Esophagus squamous epithelium (tissue), 4 donors: ENCODE measurements around the gene CDC73.

Experiments
- POLR2A ChIP-seq, 4 donors: fragments of 450-650 bp; IDR thresholded peaks; one replicate each; pipeline ENCODE4 v1.6.1; 2017; ENCODE audit warnings: antibody characterized with exemption in 4 of 4, mild to moderate bottlenecking in 4 of 4, moderate library complexity in 3 of 4
- TF ChIP-seq, protein P1 (sequence below), 6 experiments: fragments of 450-650 bp in 4 of 6; fragments of 200-600 bp in 2 of 6; sonication (generic) in 2 of 6; IDR thresholded peaks; one replicate each; pipeline ENCODE4 v1.5.1; 2016 to 2019; ENCODE audit warnings: antibody characterized with exemption in 6 of 6, mild to moderate bottlenecking in 4 of 6, moderate library complexity in 4 of 6

DNA sequence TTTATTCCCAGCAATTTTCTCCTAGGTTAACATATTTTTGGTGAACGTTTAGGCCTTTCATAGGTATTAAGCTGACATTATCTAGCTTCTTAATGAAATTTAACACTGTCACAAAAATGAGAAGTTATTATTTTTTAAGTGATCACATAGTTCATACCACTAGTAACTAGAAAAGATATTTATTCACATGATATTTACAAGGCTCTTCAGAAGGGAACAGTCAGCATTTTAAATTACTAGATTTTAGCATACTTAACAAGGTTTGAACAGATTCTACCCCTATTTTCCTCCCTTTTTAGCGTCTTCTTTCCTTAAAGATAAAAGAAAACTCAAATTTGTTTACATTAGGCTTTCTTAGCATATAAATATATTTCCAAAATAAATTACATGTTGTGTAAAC, 130.1 kb downstream of the CDC73 start:
- TF ChIP-seq, protein P1, sequence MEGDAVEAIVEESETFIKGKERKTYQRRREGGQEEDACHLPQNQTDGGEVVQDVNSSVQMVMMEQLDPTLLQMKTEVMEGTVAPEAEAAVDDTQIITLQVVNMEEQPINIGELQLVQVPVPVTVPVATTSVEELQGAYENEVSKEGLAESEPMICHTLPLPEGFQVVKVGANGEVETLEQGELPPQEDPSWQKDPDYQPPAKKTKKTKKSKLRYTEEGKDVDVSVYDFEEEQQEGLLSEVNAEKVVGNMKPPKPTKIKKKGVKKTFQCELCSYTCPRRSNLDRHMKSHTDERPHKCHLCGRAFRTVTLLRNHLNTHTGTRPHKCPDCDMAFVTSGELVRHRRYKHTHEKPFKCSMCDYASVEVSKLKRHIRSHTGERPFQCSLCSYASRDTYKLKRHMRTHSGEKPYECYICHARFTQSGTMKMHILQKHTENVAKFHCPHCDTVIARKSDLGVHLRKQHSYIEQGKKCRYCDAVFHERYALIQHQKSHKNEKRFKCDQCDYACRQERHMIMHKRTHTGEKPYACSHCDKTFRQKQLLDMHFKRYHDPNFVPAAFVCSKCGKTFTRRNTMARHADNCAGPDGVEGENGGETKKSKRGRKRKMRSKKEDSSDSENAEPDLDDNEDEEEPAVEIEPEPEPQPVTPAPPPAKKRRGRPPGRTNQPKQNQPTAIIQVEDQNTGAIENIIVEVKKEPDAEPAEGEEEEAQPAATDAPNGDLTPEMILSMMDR (IDR thresholded peaks at IDR 0.05), result no peak
- no peak for TF ChIP-seq POLR2A (IDR thresholded peaks at IDR 0.05)
